PC-3 (cell line): ENCODE results near the gene GTPBP6. TPM values are rescaled to one million over a fixed set of nuclear protein-coding genes. Genes with fewer than 3 reads are reported as not detected.

Experiments
- ATAC-seq: fragments of 200-7000 bp; cut with Tn5 transposase; 2 replicates; pipeline ENCODE4 v1.9.1; 2020; ENCODE audit warnings: mild to moderate bottlenecking, moderate library complexity
- BruUV-seq: library from RNA; stranded (reverse); fragments of 400-500 nt; replicated peaks from 2 replicates; lab custom pipeline; 2021; lab: Mats Ljungman, UMichigan
- CTCF ChIA-PET: fragments of 300-600 bp; sonication (Branson Sonifier 250); formaldehyde crosslinking; loops from one replicate; lab custom pipeline; 2022; ENCODE audit warnings: antibody characterized with exemption; lab: Charles Lee
- POLR2A ChIA-PET: fragments of 300-600 bp; sonication (Branson Sonifier 250); formaldehyde crosslinking; loops from one replicate; lab custom pipeline; 2022; ENCODE audit warnings: antibody characterized with exemption; ENCODE audit not compliant: unreplicated experiment; lab: Charles Lee
- DNase-seq: peaks from one replicate; pipeline ENCODE4 v3.0.0-alpha.2; 2015
- H2AFZ ChIP-seq: fragments of 300-600 bp; sonication (generic); 2 replicates; pipeline ENCODE4 v1.6.0; 2016; ENCODE audit warnings: antibody characterized with exemption, low read length
- H3F3A ChIP-seq: fragments of 300-600 bp; sonication (generic); one replicate; pipeline ENCODE4 v1.6.0; 2017; ENCODE audit warnings: antibody characterized with exemption, low read length, control low read depth, mild to moderate bottlenecking; ENCODE audit not compliant: unreplicated experiment
- H3K27ac ChIP-seq: fragments of 300-600 bp; sonication (generic); 2 replicates; pipeline ENCODE4 v1.5.1; 2016; ENCODE audit warnings: mild to moderate bottlenecking, low read length
- H3K27me3 ChIP-seq: fragments of 300-600 bp; sonication (generic); 2 replicates; pipeline ENCODE4 v1.6.1; 2016; ENCODE audit warnings: low read length, mixed read lengths
- H3K36me3 ChIP-seq: fragments of 300-600 bp; sonication (generic); 2 replicates; pipeline ENCODE4 v1.6.1; 2016; ENCODE audit warnings: low read depth, mixed run types, low read length, mixed read lengths
- H3K4me1 ChIP-seq: fragments of 300-600 bp; sonication (generic); 2 replicates; pipeline ENCODE4 v1.5.1; 2016; ENCODE audit warnings: low read length; ENCODE audit not compliant: insufficient read depth
- H3K4me2 ChIP-seq: fragments of 300-600 bp; sonication (generic); 2 replicates; pipeline ENCODE4 v1.6.0; 2016; ENCODE audit warnings: low read length
- H3K4me3 ChIP-seq: fragments of 300-600 bp; sonication (generic); 2 replicates; pipeline ENCODE4 v1.5.1; 2016; ENCODE audit warnings: mild to moderate bottlenecking, low read length, mixed read lengths
- H3K79me2 ChIP-seq: fragments of 300-600 bp; sonication (generic); 2 replicates; pipeline ENCODE4 v1.6.1; 2017; ENCODE audit warnings: low read length, mixed read lengths
- H3K9ac ChIP-seq: fragments of 300-600 bp; sonication (generic); 2 replicates; pipeline ENCODE4 v1.6.0; 2016; ENCODE audit warnings: mild to moderate bottlenecking, low read length
- H3K9me2 ChIP-seq: fragments of 300-600 bp; sonication (generic); replicated peaks from 2 replicates; pipeline ENCODE4 v1.6.1; 2016; ENCODE audit warnings: mixed run types, low read length, mixed read lengths
- H3K9me3 ChIP-seq: fragments of 300-600 bp; sonication (generic); 2 replicates; pipeline ENCODE4 v1.6.1; 2016; ENCODE audit warnings: low read length, mixed read lengths
- H4K20me1 ChIP-seq: fragments of 300-600 bp; sonication (generic); 2 replicates; pipeline ENCODE4 v1.6.1; 2016; ENCODE audit warnings: low read length, mixed read lengths
- CTCF ChIP-seq: fragments of 300-600 bp; sonication (generic); conservative IDR thresholded peaks from 2 replicates; pipeline ENCODE4 v1.5.1; 2017; ENCODE audit warnings: antibody characterized with exemption, low read depth, mild to moderate bottlenecking, low read length
- EZH2 ChIP-seq: fragments of 300-600 bp; sonication (generic); IDR thresholded peaks from one replicate; pipeline ENCODE4 v1.6.1; 2017; ENCODE audit warnings: antibody characterized with exemption, mild to moderate bottlenecking, low read length; ENCODE audit not compliant: unreplicated experiment
- EZH2phosphoT487 ChIP-seq: fragments of 300-600 bp; sonication (generic); IDR thresholded peaks from 2 replicates; pipeline ENCODE4 v1.6.1; 2018; ENCODE audit warnings: mild to moderate bottlenecking, antibody characterized with exemption, low read length, borderline replicate concordance
- intact Hi-C: fragments of 100-400 bp; cut with micrococcal nuclease; formaldehyde crosslinking; loops from 2 replicates; pipeline ENCODE4 v1.9.0; 2023
- total RNA-seq: library from RNA; depleted of rRNA; stranded (reverse); fragments of >200 nt; gene quantifications from 2 replicates; pipeline ENCODE4 v1.2.3, GENCODE V29; 2014

The GTPBP6 gene
- total RNA-seq, 1 experiment from 2014 or later = 38.8 TPM

- Histone ChIP-seq H3K27me3 (no peaks in the 10 kb centered on the region), H4K20me1 (no peaks in the 10 kb centered on the region), H3K9me2 (no peaks in the 10 kb centered on the region), H3K79me2 (no peaks in the 10 kb centered on the region), H3K4me1 (no peaks in the 10 kb centered on the region), H3K4me2 (no peak overlapping the region), H3K4me3 (no peak overlapping the region), H3K9ac (no peak overlapping the region), H3K9me3 (no peaks in the 10 kb centered on the region), H2AFZ (no peak overlapping the region), H3K27ac (no peak overlapping the region), H3F3A (no peaks in the 10 kb centered on the region), H3K36me3 (0 out of 2 replicates have a peak, but pooled peaks cover 4% of the 10 kb centered on the region)
- TF ChIP-seq EZH2 = no peak
- no peak for TF ChIP-seq CTCF
- no peak for TF ChIP-seq EZH2phosphoT487
- DNase-seq (no peak), ATAC-seq (no peak)
- intact Hi-C loops = no loop called here
- no TSS peak for BruUV-seq
- POLR2A ChIA-PET = no interaction called here
- CTCF ChIA-PET = no interaction called here
These were observed 5.0 kb downstream of the GTPBP6 start for GRCh38 chrX:313546-313945.

GRCh38 chrX:312621-313331 is 5.8 kb downstream of the GTPBP6 start:
- CTCF ChIA-PET = no interaction called here
- H3F3A ChIP-seq = no peaks in the 10 kb centered on the region
- H3K79me2 ChIP-seq = no peaks in the 10 kb centered on the region
- H3K9me2 ChIP-seq = no peaks in the 10 kb centered on the region
- H4K20me1 ChIP-seq = no peaks in the 10 kb centered on the region
- no peak for DNase-seq
- intact Hi-C loops = no loop called here
- POLR2A ChIA-PET = no interaction called here
- no peak for ATAC-seq
- no peak overlapping the region for H3K9ac ChIP-seq
- H3K27ac ChIP-seq = no peak overlapping the region
- no TSS peak for BruUV-seq
- H3K4me2 ChIP-seq = no peak overlapping the region
- H2AFZ ChIP-seq = no peak overlapping the region
- H3K4me1 ChIP-seq = no peaks in the 10 kb centered on the region
- TF ChIP-seq EZH2 = no peak
- no peak for TF ChIP-seq CTCF
- TF ChIP-seq EZH2phosphoT487 = no peak
- H3K36me3 ChIP-seq = 0 out of 2 replicates have a peak, but pooled peaks cover 4% of the 10 kb centered on the region
- H3K4me3 ChIP-seq = no peak overlapping the region
- H3K9me3 ChIP-seq = no peaks in the 10 kb centered on the region
- H3K27me3 ChIP-seq = no peaks in the 10 kb centered on the region
